Gastroesophageal sphincter (tissue), 4 donors: ENCODE results near the gene ALK. TPM values are rescaled to one million over a fixed set of nuclear protein-coding genes. Genes with fewer than 3 reads are reported as not detected.

Experiments used
- ATAC-seq: fragments of 150-250 bp; one replicate; pipeline ENCODE4 v1.9.1; 2016; ENCODE audit warnings: mild to moderate bottlenecking, moderate library complexity
- H3K27ac ChIP-seq, 4 donors: fragments of 200-600 bp; sonication (generic) in 3 of 4; 1 replicate in 3 of 4; 2 replicates in 1 of 4; pipeline ENCODE4 v1.5.1; 2016 to 2019
- H3K27me3 ChIP-seq: fragments of 200-600 bp; sonication (generic); one replicate; pipeline ENCODE4 v1.5.1; 2019
- H3K36me3 ChIP-seq, 2 donors: fragments of 200-600 bp; sonication (generic); one replicate each; pipeline ENCODE4 v1.5.1; 2019; ENCODE audit warnings: control low read depth in 1 of 2
- H3K4me1 ChIP-seq, 3 donors: fragments of 200-600 bp; sonication (generic); 1 replicate in 2 of 3; 2 replicates in 1 of 3; pipeline ENCODE4 v1.5.1; 2016 to 2019; ENCODE audit warnings: control low read depth in 2 of 3
- H3K4me3 ChIP-seq, 2 donors: fragments of 200-600 bp; sonication (generic); one replicate each; pipeline ENCODE4 v1.5.1; 2019; ENCODE audit warnings: mild to moderate bottlenecking in 1 of 2, moderate library complexity in 1 of 2
- H3K9me3 ChIP-seq, 3 donors: fragments of 200-600 bp; sonication (generic); one replicate each; pipeline ENCODE4 v1.5.1; 2017 to 2019; ENCODE audit warnings: control low read depth in 2 of 3
- EP300 ChIP-seq: sonication (generic); formaldehyde crosslinking; IDR thresholded peaks from one replicate; pipeline ENCODE4 v1.6.1; 2017; ENCODE audit warnings: antibody characterized with exemption, mild to moderate bottlenecking
- POLR2A ChIP-seq, 2 donors: fragments of 450-650 bp; IDR thresholded peaks; one replicate each; pipeline ENCODE4 v1.6.1; 2017; ENCODE audit warnings: antibody characterized with exemption in 2 of 2, mild to moderate bottlenecking in 2 of 2, moderate library complexity in 1 of 2
- POLR2AphosphoS5 ChIP-seq: sonication (generic); formaldehyde crosslinking; IDR thresholded peaks from one replicate; pipeline ENCODE4 v1.6.1; 2017; ENCODE audit warnings: antibody characterized with exemption
- WGBS, 2 donors: methylation state at CpG; one replicate each; pipeline ENCODE4 v1.1.5; 2018; ENCODE audit warnings: low coverage in 1 of 2; 5-methylcytosine and 5-hydroxymethylcytosine counted together
- total RNA-seq, 4 donors: library from RNA; depleted of rRNA; stranded (reverse); fragments of >200 nt; gene quantifications; one replicate each; pipeline ENCODE4 v1.1.0, GENCODE V29; 2016
- TF ChIP-seq, protein P1 (sequence below), 4 experiments: fragments of 200-600 bp in 2 of 4; fragments of 450-650 bp in 2 of 4; sonication (generic) in 1 of 4; IDR thresholded peaks; one replicate each; pipeline ENCODE4 v1.5.1; 2017 to 2019; ENCODE audit warnings: antibody characterized with exemption in 4 of 4, mild to moderate bottlenecking in 2 of 4, moderate library complexity in 2 of 4

ALK gene
- total RNA-seq, 4 donors from 2014 or later, result 0.94 to 1.6 (median 1.1) TPM

DNA sequence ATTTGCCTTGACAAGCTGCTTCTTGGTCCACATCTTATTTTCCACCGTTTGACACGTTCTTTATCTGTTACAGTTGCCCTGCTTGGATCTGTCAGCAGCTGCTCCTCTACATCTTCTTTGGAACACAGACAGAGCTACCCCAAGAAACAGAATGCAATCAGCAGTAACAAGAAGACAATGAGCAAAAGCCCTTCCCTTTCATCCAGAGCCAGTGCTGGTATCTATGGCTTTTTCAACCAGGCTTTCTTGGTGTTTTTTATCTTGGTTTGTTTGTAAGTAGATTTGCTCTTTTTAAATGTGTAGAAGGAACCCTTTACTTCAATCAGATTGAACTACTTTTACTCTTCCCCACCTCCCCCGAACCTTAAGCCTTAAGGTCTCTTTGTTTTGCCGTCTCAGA lies 764.3 kb downstream of the ALK start:
- 17 to 62% methylated on average over 2 to 4 of the region's 4 CpGs for WGBS, 2 donors
- TF ChIP-seq POLR2A (IDR thresholded peaks at IDR 0.05) (no peak), POLR2AphosphoS5 (no peak)
- Histone ChIP-seq H3K27ac (no peak overlapping the region), H3K4me3 (no peak overlapping the region), H3K36me3 (peaks cover 6 to 83% of the 10 kb centered on the region in 2 donors), H3K27me3 (no peaks in the 10 kb centered on the region), H3K4me1 (peaks cover 0 to 5% (median 0%) of the 10 kb centered on the region in 3 donors), H3K9me3 (no peaks in the 10 kb centered on the region)
- no peak for ATAC-seq

DNA sequence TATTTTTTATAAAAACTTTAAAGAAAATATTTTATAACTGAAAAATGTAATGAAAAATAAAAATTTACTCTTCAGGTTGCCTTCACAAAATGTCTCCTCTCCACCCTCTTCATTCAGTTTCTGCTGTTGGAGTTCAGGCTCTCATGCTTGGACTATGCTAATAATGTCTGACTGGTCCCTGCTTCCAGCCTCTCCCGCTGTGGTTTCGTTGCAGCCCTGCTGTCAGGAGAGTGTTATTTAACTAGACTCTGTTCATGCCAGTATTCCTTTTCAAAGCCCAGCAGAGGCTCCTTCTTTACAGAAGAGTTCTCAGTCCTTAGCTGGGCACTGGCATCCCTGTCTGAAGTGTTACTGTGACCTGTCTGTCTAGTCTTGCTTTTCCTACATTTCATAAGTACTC lies 765.8 kb downstream of the ALK start:
- H3K9me3 ChIP-seq, result no peaks in the 10 kb centered on the region
- 74 to 93% methylated on average over 2 of the region's 2 CpGs for WGBS, 2 donors
- no peaks in the 10 kb centered on the region for H3K27me3 ChIP-seq
- ATAC-seq, result no peak
- H3K36me3 ChIP-seq, result peaks cover 6 to 70% of the 10 kb centered on the region in 2 donors
- H3K27ac ChIP-seq, result no peak overlapping the region
- TF ChIP-seq EP300 (no peak), POLR2A (IDR thresholded peaks at IDR 0.05) (no peak), POLR2AphosphoS5 (no peak)
- TF ChIP-seq, protein P1, sequence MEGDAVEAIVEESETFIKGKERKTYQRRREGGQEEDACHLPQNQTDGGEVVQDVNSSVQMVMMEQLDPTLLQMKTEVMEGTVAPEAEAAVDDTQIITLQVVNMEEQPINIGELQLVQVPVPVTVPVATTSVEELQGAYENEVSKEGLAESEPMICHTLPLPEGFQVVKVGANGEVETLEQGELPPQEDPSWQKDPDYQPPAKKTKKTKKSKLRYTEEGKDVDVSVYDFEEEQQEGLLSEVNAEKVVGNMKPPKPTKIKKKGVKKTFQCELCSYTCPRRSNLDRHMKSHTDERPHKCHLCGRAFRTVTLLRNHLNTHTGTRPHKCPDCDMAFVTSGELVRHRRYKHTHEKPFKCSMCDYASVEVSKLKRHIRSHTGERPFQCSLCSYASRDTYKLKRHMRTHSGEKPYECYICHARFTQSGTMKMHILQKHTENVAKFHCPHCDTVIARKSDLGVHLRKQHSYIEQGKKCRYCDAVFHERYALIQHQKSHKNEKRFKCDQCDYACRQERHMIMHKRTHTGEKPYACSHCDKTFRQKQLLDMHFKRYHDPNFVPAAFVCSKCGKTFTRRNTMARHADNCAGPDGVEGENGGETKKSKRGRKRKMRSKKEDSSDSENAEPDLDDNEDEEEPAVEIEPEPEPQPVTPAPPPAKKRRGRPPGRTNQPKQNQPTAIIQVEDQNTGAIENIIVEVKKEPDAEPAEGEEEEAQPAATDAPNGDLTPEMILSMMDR (IDR thresholded peaks at IDR 0.05), result no peak
- peaks cover 0 to 5% (median 0%) of the 10 kb centered on the region in 3 donors for H3K4me1 ChIP-seq
- no peak overlapping the region for H3K4me3 ChIP-seq

DNA sequence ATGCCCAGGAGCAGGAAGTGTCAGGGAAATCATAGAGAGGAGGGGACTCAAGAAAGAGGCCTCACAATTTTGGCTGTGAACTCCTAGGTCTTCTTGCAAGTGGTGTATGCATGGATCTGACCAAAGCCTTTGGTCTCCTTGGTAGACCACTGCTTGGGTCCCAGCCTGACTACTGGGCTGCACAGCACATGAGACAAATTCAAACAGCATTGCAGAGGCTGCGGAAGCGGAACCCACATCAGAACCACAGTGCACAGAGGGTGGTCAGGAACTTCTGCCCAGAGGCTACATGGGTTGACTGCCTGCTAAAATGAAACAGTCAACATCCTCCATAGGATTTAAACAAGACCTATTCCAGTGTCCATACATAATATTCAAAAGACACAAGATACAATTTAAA lies 766.8 kb downstream of the ALK start:
- peaks cover 6 to 65% of the 10 kb centered on the region in 2 donors for H3K36me3 ChIP-seq

DNA sequence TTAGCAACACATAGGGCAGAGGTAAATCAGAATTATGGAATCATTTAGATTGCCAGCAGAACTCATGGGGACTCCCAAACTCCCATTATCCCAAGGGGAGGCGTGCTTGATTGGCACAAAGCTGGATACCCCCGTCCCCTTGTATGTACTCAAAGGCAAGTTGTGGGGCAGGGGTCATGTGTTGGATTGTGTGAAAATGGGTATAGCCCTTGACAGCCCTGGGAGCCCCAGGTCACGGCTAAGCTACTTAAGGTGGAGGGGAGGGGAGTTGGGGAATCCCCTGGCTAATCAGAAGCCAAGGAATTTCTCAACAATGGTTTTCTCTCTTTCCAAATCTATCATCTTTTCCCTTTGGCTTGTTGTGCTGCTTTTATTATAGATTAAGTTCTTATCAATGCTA lies 773.4 kb downstream of the ALK start:
- no peak for ATAC-seq
- no peaks in the 10 kb centered on the region for H3K4me1 ChIP-seq

More for the DNA sequence above, 766.8 kb downstream of the ALK start:
- no peak for ATAC-seq
- Histone ChIP-seq H3K9me3 (no peaks in the 10 kb centered on the region), H3K27me3 (no peaks in the 10 kb centered on the region), H3K4me3 (no peak overlapping the region), H3K27ac (no peak overlapping the region), H3K4me1 (peaks cover 0 to 5% (median 0%) of the 10 kb centered on the region in 3 donors)
- TF ChIP-seq POLR2AphosphoS5, result no peak
- 100% methylated on average over 1 of the region's 2 CpGs; no CpG with 5 or more reads in 1 of the 2 donors for WGBS, 2 donors

DNA sequence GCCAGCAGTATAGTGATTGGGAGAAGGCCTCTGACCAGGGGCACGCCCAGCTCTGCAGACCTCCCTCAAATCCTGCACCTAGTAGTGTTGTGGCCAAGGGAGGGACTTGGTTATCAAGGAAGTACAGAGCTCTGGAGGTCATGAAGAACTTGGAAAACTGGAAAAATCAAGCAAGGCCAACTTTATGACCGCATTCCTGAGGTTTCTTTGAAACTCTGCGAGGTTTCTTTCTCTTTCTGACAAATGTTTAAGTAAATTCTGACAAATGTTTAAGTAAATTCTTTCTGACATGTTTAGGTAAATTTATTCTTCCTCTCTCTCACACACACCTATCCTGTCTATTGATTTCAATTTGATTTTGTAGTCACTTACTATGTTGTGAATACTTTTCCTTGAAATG lies 775.2 kb downstream of the ALK start:
- Histone ChIP-seq H3K27me3 (no peaks in the 10 kb centered on the region), H3K36me3 (peaks cover 0 to 46% of the 10 kb centered on the region in 2 donors), H3K9me3 (no peaks in the 10 kb centered on the region), H3K27ac (no peak overlapping the region), H3K4me3 (no peak overlapping the region), H3K4me1 (no peaks in the 10 kb centered on the region)
- WGBS, 2 donors, result 90 to 91% methylated on average over 2 of the region's 3 CpGs
- no peak for TF ChIP-seq POLR2A (IDR thresholded peaks at IDR 0.05)
- TF ChIP-seq EP300, result no peak
- TF ChIP-seq POLR2AphosphoS5, result no peak
- TF ChIP-seq, protein P1 (IDR thresholded peaks at IDR 0.05), result no peak
- ATAC-seq, result no peak

More for the DNA sequence above, 773.4 kb downstream of the ALK start:
- TF ChIP-seq, protein P1 (IDR thresholded peaks at IDR 0.05), result no peak
- no peak for TF ChIP-seq POLR2AphosphoS5
- TF ChIP-seq EP300, result no peak
- TF ChIP-seq POLR2A (IDR thresholded peaks at IDR 0.05), result no peak
- no peak overlapping the region for H3K27ac ChIP-seq
- H3K4me3 ChIP-seq, result no peak overlapping the region
- peaks cover 5 to 50% of the 10 kb centered on the region in 2 donors for H3K36me3 ChIP-seq
- no peaks in the 10 kb centered on the region for H3K27me3 ChIP-seq
- H3K9me3 ChIP-seq, result no peaks in the 10 kb centered on the region
- WGBS, 2 donors, result 60 to 65% methylated on average over 1 to 2 of the region's 3 CpGs

DNA sequence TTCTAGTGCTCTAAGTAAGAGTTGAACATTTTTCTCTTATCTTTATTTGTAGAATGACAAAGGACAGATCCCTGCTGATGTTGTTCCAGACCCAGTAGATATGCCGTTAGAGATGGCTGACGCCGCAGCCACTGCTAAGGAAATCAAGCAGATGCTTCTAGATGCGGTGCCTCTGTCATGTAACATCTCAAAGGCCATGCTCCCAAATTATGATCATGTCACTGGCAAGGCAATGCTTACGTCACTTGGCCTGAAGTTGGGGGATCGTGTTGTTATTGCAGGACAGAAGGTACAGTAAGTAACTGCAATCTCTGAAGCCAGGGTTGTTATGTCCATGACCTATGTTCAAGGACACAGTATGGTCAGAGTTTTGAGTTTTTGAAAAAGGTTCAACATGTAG lies 777.7 kb downstream of the ALK start:
- no peaks in the 10 kb centered on the region for H3K27me3 ChIP-seq

More for the DNA sequence above, 777.7 kb downstream of the ALK start:
- TF ChIP-seq, protein P1 (IDR thresholded peaks at IDR 0.05), result no peak
- TF ChIP-seq POLR2A (IDR thresholded peaks at IDR 0.05), result no peak
- TF ChIP-seq EP300, result no peak
- no peak for TF ChIP-seq POLR2AphosphoS5
- Histone ChIP-seq H3K4me3 (no peak overlapping the region), H3K27ac (no peak overlapping the region), H3K4me1 (no peaks in the 10 kb centered on the region), H3K36me3 (peaks cover 0 to 48% of the 10 kb centered on the region in 2 donors), H3K9me3 (peaks cover 0 to 4% (median 0%) of the 10 kb centered on the region in 3 donors)
- ATAC-seq, result no peak
- 96 to 100% methylated on average over 4 to 6 of the region's 6 CpGs for WGBS, 2 donors
